Hepatocyte (in vitro differentiated cells): ENCODE results near the gene RTN4RL1. TPM values are rescaled to one million over a fixed set of nuclear protein-coding genes. Genes with fewer than 3 reads are reported as not detected.

Experiments
- DNase-seq: peaks from one replicate; pipeline ENCODE4 v3.0.0-alpha.2; 2016; ENCODE audit warnings: low spot score
- H2AFZ ChIP-seq: fragments of 200-600 bp; sonication (generic); 2 replicates; pipeline ENCODE4 v1.6.0; 2016; ENCODE audit warnings: antibody characterized with exemption, mild to moderate bottlenecking
- H3K27ac ChIP-seq: fragments of 200-600 bp; sonication (generic); 2 replicates; pipeline ENCODE4 v1.5.1; 2016; ENCODE audit warnings: mild to moderate bottlenecking
- H3K27me3 ChIP-seq: fragments of 200-600 bp; sonication (generic); 2 replicates; pipeline ENCODE4 v1.6.1; 2016
- H3K36me3 ChIP-seq: fragments of 200-600 bp; sonication (generic); replicated peaks from 2 replicates; pipeline ENCODE4 v1.5.1; 2016; ENCODE audit warnings: low read depth; ENCODE audit not compliant: insufficient read depth
- H3K4me1 ChIP-seq: fragments of 200-600 bp; sonication (generic); 2 replicates; pipeline ENCODE4 v1.5.1; 2016; ENCODE audit warnings: mild to moderate bottlenecking, moderate library complexity; ENCODE audit not compliant: insufficient read depth
- H3K4me2 ChIP-seq: fragments of 200-600 bp; sonication (generic); 2 replicates; pipeline ENCODE4 v1.6.0; 2016
- H3K4me3 ChIP-seq: fragments of 200-600 bp; sonication (generic); 2 replicates; pipeline ENCODE4 v1.5.1; 2016; ENCODE audit warnings: mild to moderate bottlenecking
- H3K79me2 ChIP-seq: fragments of 200-600 bp; sonication (generic); 2 replicates; pipeline ENCODE4 v1.6.0; 2017; ENCODE audit warnings: mild to moderate bottlenecking
- H3K9me2 ChIP-seq: fragments of 200-600 bp; sonication (generic); replicated peaks from 2 replicates; pipeline ENCODE4 v1.6.0; 2017; ENCODE audit warnings: mild to moderate bottlenecking; ENCODE audit not compliant: insufficient read depth
- H3K9me3 ChIP-seq: fragments of 200-600 bp; sonication (generic); 2 replicates; pipeline ENCODE4 v1.5.1; 2016; ENCODE audit warnings: low read depth, mild to moderate bottlenecking
- H4K20me1 ChIP-seq: fragments of 200-600 bp; sonication (generic); 2 replicates; pipeline ENCODE4 v1.6.0; 2016; ENCODE audit warnings: mild to moderate bottlenecking; ENCODE audit not compliant: insufficient read depth, poor library complexity, severe bottlenecking
- CTCF ChIP-seq: fragments of 200-600 bp; sonication (generic); IDR thresholded peaks from 2 replicates; pipeline ENCODE4 v1.5.1; 2016; ENCODE audit warnings: antibody characterized with exemption, mild to moderate bottlenecking; ENCODE audit not compliant: poor library complexity
- EZH2 ChIP-seq: fragments of 200-600 bp; sonication (generic); IDR thresholded peaks from 2 replicates; pipeline ENCODE4 v1.6.1; 2016; ENCODE audit warnings: antibody characterized with exemption, mild to moderate bottlenecking, borderline replicate concordance
- EZH2phosphoT487 ChIP-seq: fragments of 200-600 bp; sonication (generic); IDR thresholded peaks from one replicate; pipeline ENCODE4 v1.6.1; 2018; ENCODE audit warnings: antibody characterized with exemption, mild to moderate bottlenecking, low read depth, moderate library complexity; ENCODE audit not compliant: unreplicated experiment, severe bottlenecking
- WGBS: methylation state at CpG from one replicate; pipeline ENCODE4 v1.1.6; 2016; ENCODE audit warnings: low lambda C conversion rate; ENCODE audit errors: missing lambda C conversion rate; 5-methylcytosine and 5-hydroxymethylcytosine counted together
- polyA plus RNA-seq: library from polyadenylated mRNA; unstranded; fragments of >200 nt; fragmentation: Nextera tagmentation; extraction: Ambion mirVana; gene quantifications from 2 replicates; pipeline ENCODE4 v1.2.1, GENCODE V29; 2016
- total RNA-seq: library from RNA; depleted of rRNA; stranded (reverse); fragments of >200 nt; gene quantifications from 2 replicates; pipeline ENCODE4 v1.2.3, GENCODE V29; 2014

RTN4RL1 gene
- total and polyA plus RNA-seq, 2 experiments from 2014 or later, result 0.53 to 1.4 TPM

GRCh38 chr17:2059547-2060384 lies 34.6 kb upstream of the RTN4RL1 start:
- Histone ChIP-seq H3K4me1 (peaks cover 30% of the 10 kb centered on the region), H3K79me2 (peaks cover 4% of the 10 kb centered on the region), H3K27me3 (peaks cover 39% of the 10 kb centered on the region), H4K20me1 (peaks cover 4% of the 10 kb centered on the region), H3K4me3 (no peak overlapping the region), H3K9me2 (no peaks in the 10 kb centered on the region), H3K36me3 (no peaks in the 10 kb centered on the region), H2AFZ (no peak overlapping the region), H3K27ac (no peak overlapping the region), H3K4me2 (no peak overlapping the region), H3K9me3 (no peaks in the 10 kb centered on the region)
- DNase-seq, result no peak
- WGBS, result 83% methylated on average over 21 of the region's 21 CpGs
- TF ChIP-seq EZH2phosphoT487, result no peak
- TF ChIP-seq CTCF, result no peak
- no peak for TF ChIP-seq EZH2

GRCh38 chr17:2058586-2059546 lies 33.7 kb upstream of the RTN4RL1 start:
- H3K27me3 ChIP-seq, result peaks cover 48% of the 10 kb centered on the region
- peaks cover 37% of the 10 kb centered on the region for H3K4me1 ChIP-seq
- DNase-seq, result peak; percentile 63
- H3K27ac ChIP-seq, result no peak overlapping the region
- no peaks in the 10 kb centered on the region for H3K9me3 ChIP-seq
- no peak overlapping the region for H3K4me3 ChIP-seq
- H3K9me2 ChIP-seq, result no peaks in the 10 kb centered on the region
- H3K79me2 ChIP-seq, result peaks cover 4% of the 10 kb centered on the region
- no peak overlapping the region for H2AFZ ChIP-seq
- TF ChIP-seq EZH2 (no peak), CTCF (peak; percentile 51), EZH2phosphoT487 (no peak)
- peaks cover 4% of the 10 kb centered on the region for H4K20me1 ChIP-seq
- peak overlapping the region; percentile 99 for H3K4me2 ChIP-seq
- 51% methylated on average over 47 of the region's 78 CpGs for WGBS
- H3K36me3 ChIP-seq, result no peaks in the 10 kb centered on the region

GRCh38 chr17:2057760-2058585 lies 32.8 kb upstream of the RTN4RL1 start:
- peaks cover 4% of the 10 kb centered on the region for H3K79me2 ChIP-seq
- H4K20me1 ChIP-seq, result peaks cover 4% of the 10 kb centered on the region
- DNase-seq, result no peak
- no peaks in the 10 kb centered on the region for H3K9me2 ChIP-seq
- no peak overlapping the region for H2AFZ ChIP-seq
- no peak overlapping the region for H3K27ac ChIP-seq
- peaks cover 35% of the 10 kb centered on the region for H3K4me1 ChIP-seq
- H3K27me3 ChIP-seq, result peaks cover 56% of the 10 kb centered on the region
- H3K36me3 ChIP-seq, result no peaks in the 10 kb centered on the region
- H3K9me3 ChIP-seq, result no peaks in the 10 kb centered on the region
- 74% methylated on average over 82 of the region's 98 CpGs for WGBS
- H3K4me2 ChIP-seq, result peak overlapping the region; percentile 99
- no peak overlapping the region for H3K4me3 ChIP-seq
- TF ChIP-seq EZH2phosphoT487 (no peak), EZH2 (no peak), CTCF (no peak)
